Chondrocyte (in vitro differentiated cells): ENCODE measurements around the gene GLMP. TPM values are rescaled to one million over a fixed set of nuclear protein-coding genes. Genes with fewer than 3 reads are reported as not detected.
"Not testable (repeated sequence)": the region's sequence is repeated elsewhere in the genome, so short reads cannot be mapped to it uniquely, and the experiment has no call there.

Experiments
- DNase-seq: peaks from one replicate; pipeline ENCODE4 v3.0.0; 2021; ENCODE audit warnings: mixed read lengths, low spot score
- H3K27ac Mint-ChIP-seq: one replicate; pipeline ENCODE4 v1.8.0; 2021; ENCODE audit warnings: mild to moderate bottlenecking, moderate library complexity, mixed read lengths; ENCODE audit not compliant: unreplicated experiment
- H3K27me3 Mint-ChIP-seq: 2 replicates; pipeline ENCODE4 v1.8.0; 2021; ENCODE audit warnings: low read depth, mixed read lengths
- H3K36me3 Mint-ChIP-seq: 2 replicates; pipeline ENCODE4 v1.8.0; 2021; ENCODE audit warnings: low read depth, mixed read lengths
- H3K4me1 Mint-ChIP-seq: 2 replicates; pipeline ENCODE4 v1.8.0; 2021; ENCODE audit warnings: low read depth, mild to moderate bottlenecking, mixed read lengths
- H3K4me3 Mint-ChIP-seq: one replicate; pipeline ENCODE4 v1.8.0; 2021; ENCODE audit warnings: mild to moderate bottlenecking, moderate library complexity, mixed read lengths; ENCODE audit not compliant: unreplicated experiment
- H3K9me3 Mint-ChIP-seq: 2 replicates; pipeline ENCODE4 v1.8.0; 2021; ENCODE audit warnings: low read depth, mixed read lengths
- total RNA-seq: library from RNA; stranded (reverse); gene quantifications from 3 replicates; pipeline ENCODE4 v1.2.1, GENCODE V29; 2021
- TF ChIP-seq, protein P1 (sequence below): fragments of 200-600 bp; sonication (generic); IDR thresholded peaks from 2 replicates; pipeline ENCODE4 v1.5.0; 2021; ENCODE audit warnings: antibody characterized with exemption, mild to moderate bottlenecking, moderate library complexity

The GLMP gene
- total RNA-seq, 1 donor from 2014 or later = 68.1 TPM

DNA sequence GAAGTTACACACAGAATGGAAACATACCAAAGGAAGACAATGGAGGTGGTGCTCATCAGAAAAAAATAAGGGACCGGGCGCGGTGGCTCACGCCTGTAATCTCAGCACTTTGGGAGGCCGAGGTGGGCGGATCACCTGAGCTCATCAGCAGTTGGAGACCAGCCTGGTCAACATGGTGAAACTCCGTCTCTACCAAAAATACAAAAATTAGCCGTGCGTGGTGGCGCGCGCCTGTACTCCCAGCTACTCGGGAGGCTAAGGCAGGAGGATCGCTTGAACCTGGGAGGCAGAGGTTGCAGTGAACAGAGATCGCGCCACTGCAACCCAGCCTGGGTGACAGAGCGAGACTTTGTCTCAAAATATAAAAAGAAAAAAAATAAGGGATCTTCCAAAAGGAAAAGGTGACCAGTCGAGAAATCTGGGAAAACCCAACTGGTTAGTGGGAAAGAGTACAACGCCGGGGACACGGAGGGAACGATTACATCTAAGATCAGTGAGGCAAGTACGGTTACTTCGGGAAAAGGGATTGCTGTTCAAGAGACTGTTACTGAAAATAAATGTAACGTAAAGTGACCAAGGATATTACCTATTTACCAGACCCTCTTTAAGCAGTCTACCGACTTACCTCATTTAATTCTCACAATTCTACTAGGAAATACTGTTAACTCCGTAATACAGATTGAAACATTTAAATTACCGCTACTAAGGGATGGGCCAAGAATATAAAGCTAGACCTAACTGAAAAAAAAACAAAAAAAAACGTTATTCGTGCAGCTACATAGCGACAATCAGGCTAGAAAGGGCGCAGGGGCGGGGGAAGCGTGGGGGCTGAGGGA is 41.8 kb upstream of the GLMP start:
- H3K27me3 Mint-ChIP-seq = no peaks in the 10 kb centered on the region
- H3K9me3 Mint-ChIP-seq = no peaks in the 10 kb centered on the region
- no peak for DNase-seq
- peak overlapping the region; percentile 94 for H3K27ac Mint-ChIP-seq
- TF ChIP-seq, protein P1, sequence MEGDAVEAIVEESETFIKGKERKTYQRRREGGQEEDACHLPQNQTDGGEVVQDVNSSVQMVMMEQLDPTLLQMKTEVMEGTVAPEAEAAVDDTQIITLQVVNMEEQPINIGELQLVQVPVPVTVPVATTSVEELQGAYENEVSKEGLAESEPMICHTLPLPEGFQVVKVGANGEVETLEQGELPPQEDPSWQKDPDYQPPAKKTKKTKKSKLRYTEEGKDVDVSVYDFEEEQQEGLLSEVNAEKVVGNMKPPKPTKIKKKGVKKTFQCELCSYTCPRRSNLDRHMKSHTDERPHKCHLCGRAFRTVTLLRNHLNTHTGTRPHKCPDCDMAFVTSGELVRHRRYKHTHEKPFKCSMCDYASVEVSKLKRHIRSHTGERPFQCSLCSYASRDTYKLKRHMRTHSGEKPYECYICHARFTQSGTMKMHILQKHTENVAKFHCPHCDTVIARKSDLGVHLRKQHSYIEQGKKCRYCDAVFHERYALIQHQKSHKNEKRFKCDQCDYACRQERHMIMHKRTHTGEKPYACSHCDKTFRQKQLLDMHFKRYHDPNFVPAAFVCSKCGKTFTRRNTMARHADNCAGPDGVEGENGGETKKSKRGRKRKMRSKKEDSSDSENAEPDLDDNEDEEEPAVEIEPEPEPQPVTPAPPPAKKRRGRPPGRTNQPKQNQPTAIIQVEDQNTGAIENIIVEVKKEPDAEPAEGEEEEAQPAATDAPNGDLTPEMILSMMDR = no peak
- H3K4me1 Mint-ChIP-seq = peaks cover 27% of the 10 kb centered on the region
- peaks cover 7% of the 10 kb centered on the region for H3K36me3 Mint-ChIP-seq
- H3K4me3 Mint-ChIP-seq = peak overlapping the region; percentile 99

DNA sequence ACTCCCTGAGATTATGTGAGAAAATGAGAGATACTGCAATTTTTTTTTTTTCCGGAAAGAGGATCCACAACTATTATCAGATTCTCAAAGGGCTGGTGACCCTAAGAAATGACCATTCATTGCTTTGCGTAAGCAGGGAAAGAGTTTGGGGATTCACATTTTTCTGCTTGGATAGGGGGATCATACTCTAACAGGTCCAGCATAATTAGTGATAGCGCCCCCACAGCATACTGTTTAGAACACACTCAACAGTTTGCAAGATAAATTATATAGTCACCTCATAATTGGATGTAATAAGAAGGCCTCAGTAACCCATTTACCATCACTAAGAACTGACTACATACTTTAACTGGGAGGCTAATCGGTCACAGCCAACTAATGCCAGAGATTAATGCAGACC is 40.8 kb upstream of the GLMP start:
- Mint-ChIP-seq H3K4me3 (peak overlapping the region; percentile 99), H3K36me3 (peaks cover 9% of the 10 kb centered on the region), H3K4me1 (peaks cover 27% of the 10 kb centered on the region), H3K27ac (no peak overlapping the region), H3K27me3 (no peaks in the 10 kb centered on the region), H3K9me3 (no peaks in the 10 kb centered on the region)
- no peak for DNase-seq
- TF ChIP-seq, protein P1 = peak; percentile 44

DNA sequence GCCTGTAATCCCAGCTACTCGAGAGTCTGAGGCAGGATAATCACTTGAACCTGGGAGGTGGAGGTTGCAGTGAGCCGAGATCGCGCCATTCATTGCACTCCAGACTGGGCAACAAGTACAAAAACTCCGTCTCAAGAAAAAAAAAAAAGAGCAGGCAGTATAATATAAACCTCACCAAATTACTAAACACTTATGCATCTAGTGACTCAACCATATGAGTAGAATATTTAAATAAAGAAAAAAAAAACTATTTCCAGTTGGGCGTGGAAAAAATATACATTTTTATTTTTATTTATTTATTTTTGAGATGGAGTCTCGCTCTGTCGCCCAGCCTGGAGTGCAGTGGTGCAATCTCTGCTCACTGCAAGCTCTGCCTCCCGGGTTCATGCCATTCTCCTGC is 27.7 kb upstream of the GLMP start:
- not testable (repeated sequence) for H3K4me1 Mint-ChIP-seq, H3K27me3 Mint-ChIP-seq, DNase-seq, H3K27ac Mint-ChIP-seq, H3K9me3 Mint-ChIP-seq, H3K4me3 Mint-ChIP-seq
- peaks cover 22% of the 10 kb centered on the region for H3K36me3 Mint-ChIP-seq

DNA sequence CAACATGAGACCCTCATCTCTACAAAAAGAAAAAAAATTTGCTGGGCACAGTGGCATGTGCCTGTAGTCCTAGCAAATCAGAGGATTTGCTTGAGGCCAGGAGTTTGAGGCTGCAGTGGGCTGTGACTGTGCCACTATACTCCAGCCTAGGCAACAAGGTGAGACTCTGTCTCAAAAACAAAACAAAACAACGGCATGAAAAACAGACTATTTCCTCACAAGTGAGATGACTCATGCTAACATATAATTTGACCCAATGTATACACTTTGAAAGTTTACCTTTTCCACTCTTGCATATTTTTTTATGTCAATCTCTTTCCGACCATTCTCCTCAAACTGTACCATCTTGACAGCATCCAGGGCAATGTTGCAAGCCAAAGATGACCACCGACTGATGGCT is 25.1 kb upstream of the GLMP start:
- no peak overlapping the region for H3K4me3 Mint-ChIP-seq

GRCh38 chr1:156319664-156320063 is 24.2 kb upstream of the GLMP start:
- Mint-ChIP-seq H3K4me3 (no peak overlapping the region), H3K36me3 (peaks cover 33% of the 10 kb centered on the region), H3K4me1 (no peaks in the 10 kb centered on the region), H3K9me3 (no peaks in the 10 kb centered on the region), H3K27ac (no peak overlapping the region), H3K27me3 (no peaks in the 10 kb centered on the region)
- TF ChIP-seq, protein P1 = peak; percentile 83
- DNase-seq = no peak

More for the DNA sequence above, 25.1 kb upstream of the GLMP start:
- H3K27me3 Mint-ChIP-seq = no peaks in the 10 kb centered on the region
- peaks cover 31% of the 10 kb centered on the region for H3K36me3 Mint-ChIP-seq
- no peak overlapping the region for H3K27ac Mint-ChIP-seq
- no peaks in the 10 kb centered on the region for H3K9me3 Mint-ChIP-seq
- TF ChIP-seq, protein P1 = no peak
- DNase-seq = no peak
- no peaks in the 10 kb centered on the region for H3K4me1 Mint-ChIP-seq

GRCh38 chr1:156316909-156317308 is 21.4 kb upstream of the GLMP start:
- Mint-ChIP-seq H3K27me3 (no peaks in the 10 kb centered on the region), H3K27ac (no peak overlapping the region)
- DNase-seq = no peak

More at GRCh38 chr1:156316909-156317308, 21.4 kb upstream of the GLMP start:
- H3K36me3 Mint-ChIP-seq = peaks cover 38% of the 10 kb centered on the region
- TF ChIP-seq, protein P1 = no peak
- no peaks in the 10 kb centered on the region for H3K9me3 Mint-ChIP-seq
- no peak overlapping the region for H3K4me3 Mint-ChIP-seq
- no peaks in the 10 kb centered on the region for H3K4me1 Mint-ChIP-seq
